Neural progenitor cell (in vitro differentiated cells): Measurements from ENCODE around the gene MAN2B2. TPM values are rescaled to one million over a fixed set of nuclear protein-coding genes. Genes with fewer than 3 reads are reported as not detected.

ENCODE experiments used
- DNase-seq: peaks from one replicate; pipeline ENCODE4 v3.0.0-alpha.2; 2016; ENCODE audit warnings: low spot score
- H2AFZ ChIP-seq: fragments of 200-600 bp; sonication (generic); replicated peaks from 2 replicates; pipeline ENCODE4 v1.6.1; 2016; ENCODE audit warnings: antibody characterized with exemption
- H3F3A ChIP-seq: fragments of 200-600 bp; sonication (generic); 2 replicates; pipeline ENCODE4 v1.6.1; 2016; ENCODE audit warnings: antibody characterized with exemption, low read depth
- H3K27ac ChIP-seq: fragments of 200-600 bp; sonication (generic); 2 replicates; pipeline ENCODE4 v1.5.1; 2016; ENCODE audit warnings: mild to moderate bottlenecking
- H3K27me3 ChIP-seq: fragments of 200-600 bp; sonication (generic); 2 replicates; pipeline ENCODE4 v1.6.1; 2016; ENCODE audit warnings: mild to moderate bottlenecking, moderate library complexity
- H3K36me3 ChIP-seq: fragments of 200-600 bp; sonication (generic); 2 replicates; pipeline ENCODE4 v1.5.1; 2016
- H3K4me1 ChIP-seq: fragments of 200-600 bp; sonication (generic); 2 replicates; pipeline ENCODE4 v1.6.1; 2016; ENCODE audit warnings: mixed run types
- H3K4me2 ChIP-seq: fragments of 200-600 bp; sonication (generic); 2 replicates; pipeline ENCODE4 v1.6.1; 2016
- H3K4me3 ChIP-seq: fragments of 200-600 bp; sonication (generic); 2 replicates; pipeline ENCODE4 v1.5.1; 2016
- H3K79me2 ChIP-seq: fragments of 200-600 bp; sonication (generic); 2 replicates; pipeline ENCODE4 v1.6.1; 2016; ENCODE audit warnings: low read depth
- H3K9ac ChIP-seq: fragments of 200-600 bp; sonication (generic); 2 replicates; pipeline ENCODE4 v1.6.1; 2016
- H3K9me3 ChIP-seq: fragments of 200-600 bp; sonication (generic); 2 replicates; pipeline ENCODE4 v1.5.1; 2016; ENCODE audit warnings: low read depth
- H4K20me1 ChIP-seq: fragments of 200-600 bp; sonication (generic); 2 replicates; pipeline ENCODE4 v1.6.1; 2016; ENCODE audit warnings: low read depth
- H3K27ac Mint-ChIP-seq: 3 replicates; pipeline ENCODE4 v1.8.0; 2021; ENCODE audit warnings: mixed read lengths
- H3K27me3 Mint-ChIP-seq: 2 replicates; pipeline ENCODE4 v1.8.0; 2022; ENCODE audit warnings: low read depth, mild to moderate bottlenecking, inconsistent platforms, moderate library complexity, mixed read lengths; ENCODE audit not compliant: insufficient read depth
- H3K36me3 Mint-ChIP-seq: 3 replicates; pipeline ENCODE4 v1.8.0; 2021; ENCODE audit warnings: mixed read lengths
- H3K4me1 Mint-ChIP-seq: 3 replicates; pipeline ENCODE4 v1.8.0; 2021; ENCODE audit warnings: mixed read lengths
- H3K4me3 Mint-ChIP-seq: 3 replicates; pipeline ENCODE4 v1.8.0; 2021; ENCODE audit warnings: mild to moderate bottlenecking, moderate library complexity, mixed read lengths
- H3K9me3 Mint-ChIP-seq: 3 replicates; pipeline ENCODE4 v1.8.0; 2020; ENCODE audit warnings: mixed read lengths
- EZH2 ChIP-seq: fragments of 200-600 bp; sonication (generic); IDR thresholded peaks from 2 replicates; pipeline ENCODE4 v1.6.1; 2017; ENCODE audit warnings: antibody characterized with exemption, mild to moderate bottlenecking, moderate library complexity
- EZH2phosphoT487 ChIP-seq: fragments of 200-600 bp; sonication (generic); IDR thresholded peaks from 2 replicates; pipeline ENCODE4 v1.6.1; 2017; ENCODE audit warnings: antibody characterized with exemption
- total RNA-seq: library from RNA; depleted of rRNA; stranded (reverse); fragments of >200 nt; gene quantifications from 2 replicates; pipeline ENCODE4 v1.2.3, GENCODE V29; 2015; ENCODE audit warnings: low replicate concordance
- TF ChIP-seq, protein P1 (sequence below): fragments of 200-600 bp; sonication (generic); IDR thresholded peaks from 2 replicates; pipeline ENCODE4 v1.5.1; 2017; ENCODE audit warnings: antibody characterized with exemption, mild to moderate bottlenecking

The MAN2B2 gene
- total RNA-seq, 1 donor from 2014 or later: 2.7 TPM

DNA sequence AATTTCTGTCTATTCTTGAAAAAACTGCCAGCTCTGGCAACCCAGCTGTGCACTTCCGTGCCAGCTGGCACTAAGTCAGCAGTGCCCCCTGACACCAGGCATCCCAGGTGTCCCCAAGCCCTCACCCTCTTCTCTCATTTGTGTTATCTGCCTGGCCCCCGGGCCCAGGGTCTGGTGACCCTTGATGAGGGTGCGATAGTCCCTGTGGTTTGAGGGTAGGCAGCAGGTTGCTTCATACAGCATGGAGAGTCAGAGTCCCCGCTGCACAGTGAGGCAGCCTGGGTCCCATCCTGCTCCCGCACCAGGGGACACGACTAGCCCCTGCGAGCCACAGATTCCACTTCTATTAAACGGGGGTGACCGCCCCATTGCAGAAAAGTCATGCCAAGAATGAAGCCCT lies 1.9 kb downstream of the MAN2B2 start:
- TF ChIP-seq, protein P1, sequence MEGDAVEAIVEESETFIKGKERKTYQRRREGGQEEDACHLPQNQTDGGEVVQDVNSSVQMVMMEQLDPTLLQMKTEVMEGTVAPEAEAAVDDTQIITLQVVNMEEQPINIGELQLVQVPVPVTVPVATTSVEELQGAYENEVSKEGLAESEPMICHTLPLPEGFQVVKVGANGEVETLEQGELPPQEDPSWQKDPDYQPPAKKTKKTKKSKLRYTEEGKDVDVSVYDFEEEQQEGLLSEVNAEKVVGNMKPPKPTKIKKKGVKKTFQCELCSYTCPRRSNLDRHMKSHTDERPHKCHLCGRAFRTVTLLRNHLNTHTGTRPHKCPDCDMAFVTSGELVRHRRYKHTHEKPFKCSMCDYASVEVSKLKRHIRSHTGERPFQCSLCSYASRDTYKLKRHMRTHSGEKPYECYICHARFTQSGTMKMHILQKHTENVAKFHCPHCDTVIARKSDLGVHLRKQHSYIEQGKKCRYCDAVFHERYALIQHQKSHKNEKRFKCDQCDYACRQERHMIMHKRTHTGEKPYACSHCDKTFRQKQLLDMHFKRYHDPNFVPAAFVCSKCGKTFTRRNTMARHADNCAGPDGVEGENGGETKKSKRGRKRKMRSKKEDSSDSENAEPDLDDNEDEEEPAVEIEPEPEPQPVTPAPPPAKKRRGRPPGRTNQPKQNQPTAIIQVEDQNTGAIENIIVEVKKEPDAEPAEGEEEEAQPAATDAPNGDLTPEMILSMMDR: no peak
- TF ChIP-seq EZH2: no peak
- no peak for TF ChIP-seq EZH2phosphoT487
- Mint-ChIP-seq H3K4me1 (no peaks in the 10 kb centered on the region), H3K36me3 (peaks cover 5% of the 10 kb centered on the region), H3K9me3 (peaks cover 2% of the 10 kb centered on the region), H3K4me3 (peak overlapping the region; percentile 65), H3K27me3 (peaks cover 14% of the 10 kb centered on the region), H3K27ac (no peak overlapping the region)
- no peak for DNase-seq
- no peak overlapping the region for H3K27ac ChIP-seq
- no peaks in the 10 kb centered on the region for H3K79me2 ChIP-seq
- peaks cover 3% of the 10 kb centered on the region for H3F3A ChIP-seq
- H3K27me3 ChIP-seq: peaks cover 26% of the 10 kb centered on the region
- H3K4me3 ChIP-seq: no peak overlapping the region
- no peaks in the 10 kb centered on the region for H4K20me1 ChIP-seq
- no peaks in the 10 kb centered on the region for H3K36me3 ChIP-seq
- H3K4me2 ChIP-seq: no peak overlapping the region
- no peak overlapping the region for H3K9ac ChIP-seq
- no peak overlapping the region for H2AFZ ChIP-seq
- H3K9me3 ChIP-seq: no peaks in the 10 kb centered on the region
- H3K4me1 ChIP-seq: no peaks in the 10 kb centered on the region

DNA sequence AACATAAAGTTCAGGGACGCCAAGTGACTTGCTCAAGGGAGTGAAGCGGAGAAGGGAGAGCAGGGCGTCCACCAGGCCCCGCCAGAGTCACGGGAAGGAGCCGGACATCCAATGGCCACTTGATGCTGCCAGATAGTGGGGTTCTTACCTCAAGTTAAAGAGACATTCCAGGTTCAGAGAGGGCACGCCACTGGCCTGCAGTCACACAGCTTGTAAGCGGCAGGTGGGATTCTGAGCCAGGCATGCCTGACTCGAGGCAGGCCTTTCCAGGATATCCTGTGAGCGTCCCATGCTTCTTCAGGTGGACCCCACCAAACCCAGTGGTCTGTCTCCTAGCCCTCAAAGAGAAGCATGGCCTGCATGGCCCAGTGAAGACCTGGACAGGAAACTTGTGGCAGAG lies 2.4 kb downstream of the MAN2B2 start:
- H3K4me2 ChIP-seq: no peak overlapping the region
- peaks cover 21% of the 10 kb centered on the region for H3K27me3 ChIP-seq
- no peaks in the 10 kb centered on the region for H3K4me1 ChIP-seq
- H3K9me3 ChIP-seq: no peaks in the 10 kb centered on the region
- Mint-ChIP-seq H3K4me1 (no peaks in the 10 kb centered on the region), H3K27me3 (peaks cover 14% of the 10 kb centered on the region), H3K27ac (no peak overlapping the region), H3K4me3 (peak overlapping the region; percentile 65), H3K9me3 (peaks cover 2% of the 10 kb centered on the region), H3K36me3 (peaks cover 5% of the 10 kb centered on the region)
- no peak overlapping the region for H3K4me3 ChIP-seq
- no peaks in the 10 kb centered on the region for H3K36me3 ChIP-seq
- no peaks in the 10 kb centered on the region for H4K20me1 ChIP-seq
- H3F3A ChIP-seq: peaks cover 3% of the 10 kb centered on the region
- TF ChIP-seq, protein P1: no peak
- no peak for TF ChIP-seq EZH2phosphoT487
- no peak for TF ChIP-seq EZH2
- H3K79me2 ChIP-seq: no peaks in the 10 kb centered on the region
- DNase-seq: no peak
- no peak overlapping the region for H2AFZ ChIP-seq
- no peak overlapping the region for H3K9ac ChIP-seq
- no peak overlapping the region for H3K27ac ChIP-seq

DNA sequence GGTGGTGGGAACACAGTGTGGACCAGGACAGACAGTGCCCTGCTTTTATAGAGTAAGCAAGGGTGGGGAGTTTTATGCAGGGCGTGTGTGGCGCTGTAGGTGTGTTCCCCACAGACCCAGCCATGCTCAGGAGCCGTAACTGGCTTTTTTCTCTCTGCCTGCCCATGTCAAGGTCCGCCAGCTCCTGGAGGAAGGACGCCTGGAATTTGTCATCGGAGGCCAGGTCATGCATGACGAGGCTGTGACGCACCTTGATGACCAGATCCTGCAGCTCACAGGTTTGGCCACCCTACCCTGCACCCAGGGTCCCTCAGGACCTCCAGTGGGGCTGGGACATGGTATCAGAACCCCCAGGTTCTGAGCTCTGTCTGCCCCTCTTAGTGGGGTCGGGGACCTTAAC lies 3.2 kb downstream of the MAN2B2 start:
- peaks cover 2% of the 10 kb centered on the region for H3K9me3 Mint-ChIP-seq
- Histone ChIP-seq H2AFZ (no peak overlapping the region), H3K27ac (no peak overlapping the region), H3K4me3 (no peak overlapping the region), H3K4me1 (no peaks in the 10 kb centered on the region), H3K27me3 (peaks cover 13% of the 10 kb centered on the region), H3K4me2 (no peak overlapping the region), H3K9ac (no peak overlapping the region), H3K36me3 (no peaks in the 10 kb centered on the region), H3K9me3 (no peaks in the 10 kb centered on the region), H3K79me2 (no peaks in the 10 kb centered on the region), H3F3A (peaks cover 3% of the 10 kb centered on the region), H4K20me1 (no peaks in the 10 kb centered on the region)
- TF ChIP-seq EZH2: no peak
- TF ChIP-seq EZH2phosphoT487: no peak
- TF ChIP-seq, protein P1: no peak
- H3K36me3 Mint-ChIP-seq: peaks cover 5% of the 10 kb centered on the region
- DNase-seq: no peak
- H3K4me1 Mint-ChIP-seq: no peaks in the 10 kb centered on the region
- no peak overlapping the region for H3K27ac Mint-ChIP-seq
- H3K27me3 Mint-ChIP-seq: peaks cover 14% of the 10 kb centered on the region
- no peak overlapping the region for H3K4me3 Mint-ChIP-seq
